Caco-2 (cell line): ENCODE measurements around the gene CEP83. TPM values are rescaled to one million over a fixed set of nuclear protein-coding genes. Genes with fewer than 3 reads are reported as not detected.

Experiments used
- BruUV-seq: library from RNA; stranded (reverse); fragments of 400-500 nt; replicated peaks from 2 replicates; lab custom pipeline; 2021; lab: Mats Ljungman, UMichigan
- CTCF ChIA-PET: fragments of 300-600 bp; sonication (Branson Sonifier 250); formaldehyde crosslinking; loops from one replicate; lab custom pipeline; 2022; ENCODE audit warnings: antibody characterized with exemption; lab: Charles Lee
- POLR2A ChIA-PET: fragments of 300-600 bp; sonication (Branson Sonifier 250); formaldehyde crosslinking; loops from one replicate; lab custom pipeline; 2022; ENCODE audit warnings: antibody characterized with exemption; lab: Charles Lee
- DNase-seq, 2 experiments: peaks; one replicate each; pipeline versions ENCODE4 v3.0.0 to v3.0.0-alpha.2; 2020 to 2022
- H3K27me3 ChIP-seq: replicated peaks from 2 replicates; pipeline ENCODE4 v1.6.0; 2011; ENCODE audit warnings: low read length; ENCODE audit not compliant: control insufficient read depth, insufficient read depth
- H3K36me3 ChIP-seq: 2 replicates; pipeline ENCODE4 v1.5.1; 2011; ENCODE audit warnings: low read length; ENCODE audit not compliant: control insufficient read depth, insufficient read depth
- H3K4me1 ChIP-seq: fragments of 250-450 bp; sonication (Bioruptor Pico); 2 replicates; pipeline ENCODE4 v1.5.1; 2020; ENCODE audit warnings: mild to moderate bottlenecking
- H3K4me3 ChIP-seq: 2 replicates; pipeline ENCODE4 v1.5.1; 2011; ENCODE audit warnings: low read depth, mild to moderate bottlenecking, control low read depth, low read length
- H3K9me3 ChIP-seq: fragments of 250-450 bp; sonication (Bioruptor Pico); 2 replicates; pipeline ENCODE4 v1.5.1; 2020; ENCODE audit warnings: mild to moderate bottlenecking, moderate library complexity
- H3K27ac Mint-ChIP-seq: one replicate; pipeline ENCODE4 v1.8.0; 2022; ENCODE audit warnings: mixed read lengths; ENCODE audit not compliant: unreplicated experiment
- H3K27me3 Mint-ChIP-seq: one replicate; pipeline ENCODE4 v1.8.0; 2022; ENCODE audit warnings: mixed read lengths; ENCODE audit not compliant: insufficient read depth, unreplicated experiment
- H3K36me3 Mint-ChIP-seq: one replicate; pipeline ENCODE4 v1.8.0; 2022; ENCODE audit warnings: mild to moderate bottlenecking, mixed read lengths; ENCODE audit not compliant: insufficient read depth, unreplicated experiment
- H3K4me1 Mint-ChIP-seq: one replicate; pipeline ENCODE4 v1.8.0; 2022; ENCODE audit warnings: low read depth, mixed read lengths; ENCODE audit not compliant: unreplicated experiment
- H3K4me3 Mint-ChIP-seq: one replicate; pipeline ENCODE4 v1.8.0; 2022; ENCODE audit warnings: mild to moderate bottlenecking, moderate library complexity, mixed read lengths; ENCODE audit not compliant: unreplicated experiment
- H3K9me3 Mint-ChIP-seq: one replicate; pipeline ENCODE4 v1.8.0; 2022; ENCODE audit warnings: mixed read lengths; ENCODE audit not compliant: unreplicated experiment
- CTCF ChIP-seq, 2 experiments: fragments of 200-600 bp in 1 of 2; IDR thresholded peaks; 1 replicate in 1 of 2; 2 replicates in 1 of 2; pipeline versions ENCODE4 v1.5.1 to v1.8.0; 2011 to 2022; ENCODE audit warnings: antibody characterized with exemption in 1 of 2, control low read depth in 1 of 2, inconsistent platforms in 1 of 2, low read depth in 1 of 2, low read length in 1 of 2, mild to moderate bottlenecking in 1 of 2, moderate library complexity in 1 of 2; ENCODE audit not compliant: insufficient read depth in 1 of 2, severe bottlenecking in 1 of 2, unreplicated experiment in 1 of 2
- intact Hi-C: fragments of 100-400 bp; cut with micrococcal nuclease; formaldehyde crosslinking; loops from one replicate; pipeline ENCODE4 v1.10.0; 2022; ENCODE audit not compliant: unreplicated experiment
- total RNA-seq: library from RNA; stranded (reverse); gene quantifications from 2 replicates; pipeline ENCODE4 v1.2.3, GENCODE V29; 2022

The CEP83 gene
- total RNA-seq, 1 experiment from 2014 or later = 23.3 TPM

GRCh38 chr12:94305130-94305957 is 154.3 kb downstream of the CEP83 start:
- Mint-ChIP-seq H3K9me3 (no peaks in the 10 kb centered on the region), H3K4me3 (no peak overlapping the region)

GRCh38 chr12:94304566-94305061 is 155.1 kb downstream of the CEP83 start:
- Mint-ChIP-seq H3K4me3 (no peak overlapping the region), H3K27ac (no peak overlapping the region), H3K4me1 (peaks cover 6% of the 10 kb centered on the region), H3K9me3 (no peaks in the 10 kb centered on the region), H3K36me3 (peaks cover 58% of the 10 kb centered on the region), H3K27me3 (no peaks in the 10 kb centered on the region)
- CTCF ChIA-PET = no interaction called here
- BruUV-seq = no TSS peak
- POLR2A ChIA-PET = no interaction called here
- intact Hi-C loops = no loop called here
- no peak for DNase-seq
- Histone ChIP-seq H3K27me3 (no peaks in the 10 kb centered on the region), H3K4me1 (no peaks in the 10 kb centered on the region), H3K4me3 (no peak overlapping the region), H3K9me3 (no peaks in the 10 kb centered on the region), H3K36me3 (peaks cover under 1% of the 10 kb centered on the region; the same call in 1 of the 2 replicates)
- TF ChIP-seq CTCF (IDR thresholded peaks at IDR 0.05; ENCODE audit: insufficient read depth in 1 of 2, low read depth in 1 of 2, low read length in 1 of 2, severe bottlenecking in 1 of 2, unreplicated experiment in 1 of 2) = no peak

More at GRCh38 chr12:94305130-94305957, 154.3 kb downstream of the CEP83 start:
- Mint-ChIP-seq H3K4me1 (peaks cover under 1% of the 10 kb centered on the region), H3K36me3 (peaks cover 55% of the 10 kb centered on the region), H3K27me3 (no peaks in the 10 kb centered on the region), H3K27ac (no peak overlapping the region)
- ChIA-PET POLR2A (no interaction called here), CTCF (no interaction called here)
- Histone ChIP-seq H3K36me3 (no peaks in the 10 kb centered on the region; the same call in 1 of the 2 replicates), H3K27me3 (no peaks in the 10 kb centered on the region), H3K9me3 (no peaks in the 10 kb centered on the region), H3K4me1 (no peaks in the 10 kb centered on the region), H3K4me3 (no peak overlapping the region)
- TF ChIP-seq CTCF (IDR thresholded peaks at IDR 0.05; ENCODE audit: insufficient read depth in 1 of 2, low read depth in 1 of 2, low read length in 1 of 2, severe bottlenecking in 1 of 2, unreplicated experiment in 1 of 2) = no peak
- BruUV-seq = TSS peak; percentile 11
- no peak for DNase-seq
- intact Hi-C loops = no loop called here

GRCh38 chr12:94304012-94304411 is 155.7 kb downstream of the CEP83 start:
- POLR2A ChIA-PET = no interaction called here
- Mint-ChIP-seq H3K9me3 (no peaks in the 10 kb centered on the region), H3K27me3 (no peaks in the 10 kb centered on the region), H3K4me3 (no peak overlapping the region), H3K27ac (no peak overlapping the region), H3K4me1 (peaks cover 6% of the 10 kb centered on the region), H3K36me3 (peaks cover 52% of the 10 kb centered on the region)
- H3K9me3 ChIP-seq = no peaks in the 10 kb centered on the region
- H3K36me3 ChIP-seq = peaks cover 1% of the 10 kb centered on the region; the same call in 1 of the 2 replicates
- no peaks in the 10 kb centered on the region for H3K4me1 ChIP-seq
- no peak for DNase-seq
- CTCF ChIA-PET = interaction anchor here (0.6 to 0.7 kb wide), 2 partner anchors 158 to 331 kb away, joined by 3 to 7 read pairs; no protein-coding TSS in a partner anchor
- no peak for TF ChIP-seq CTCF (IDR thresholded peaks at IDR 0.05; ENCODE audit: insufficient read depth in 1 of 2, low read depth in 1 of 2, low read length in 1 of 2, severe bottlenecking in 1 of 2, unreplicated experiment in 1 of 2)
- no peak overlapping the region for H3K4me3 ChIP-seq
- H3K27me3 ChIP-seq = no peaks in the 10 kb centered on the region
- BruUV-seq = no TSS peak
- intact Hi-C loops = no loop called here
